Astrocyte of the cerebellum (primary cell): ENCODE results near the gene TMEM63A.
"Not testable (repeated sequence)": the region's sequence is repeated elsewhere in the genome, so short reads cannot be mapped to it uniquely, and the experiment has no call there.

Experiments
- DNase-seq: peaks from one replicate; pipeline ENCODE4 v3.0.0-alpha.2; 2011; ENCODE audit warnings: low read depth
- H3K4me3 ChIP-seq: 2 replicates; pipeline ENCODE4 v1.5.1; 2011; ENCODE audit warnings: mild to moderate bottlenecking, low read depth, low read length, moderate library complexity
- CTCF ChIP-seq: IDR thresholded peaks from 2 replicates; pipeline ENCODE4 v1.5.1; 2012; ENCODE audit warnings: low read length, low read depth, moderate library complexity, mild to moderate bottlenecking; ENCODE audit errors: missing control alignments
- in situ Hi-C: cut with HindIII; loops from 2 replicates; pipeline ENCODE4 v1.10.0; 2017; ENCODE audit warnings: low sequenced_read_pairs

The TMEM63A gene

DNA sequence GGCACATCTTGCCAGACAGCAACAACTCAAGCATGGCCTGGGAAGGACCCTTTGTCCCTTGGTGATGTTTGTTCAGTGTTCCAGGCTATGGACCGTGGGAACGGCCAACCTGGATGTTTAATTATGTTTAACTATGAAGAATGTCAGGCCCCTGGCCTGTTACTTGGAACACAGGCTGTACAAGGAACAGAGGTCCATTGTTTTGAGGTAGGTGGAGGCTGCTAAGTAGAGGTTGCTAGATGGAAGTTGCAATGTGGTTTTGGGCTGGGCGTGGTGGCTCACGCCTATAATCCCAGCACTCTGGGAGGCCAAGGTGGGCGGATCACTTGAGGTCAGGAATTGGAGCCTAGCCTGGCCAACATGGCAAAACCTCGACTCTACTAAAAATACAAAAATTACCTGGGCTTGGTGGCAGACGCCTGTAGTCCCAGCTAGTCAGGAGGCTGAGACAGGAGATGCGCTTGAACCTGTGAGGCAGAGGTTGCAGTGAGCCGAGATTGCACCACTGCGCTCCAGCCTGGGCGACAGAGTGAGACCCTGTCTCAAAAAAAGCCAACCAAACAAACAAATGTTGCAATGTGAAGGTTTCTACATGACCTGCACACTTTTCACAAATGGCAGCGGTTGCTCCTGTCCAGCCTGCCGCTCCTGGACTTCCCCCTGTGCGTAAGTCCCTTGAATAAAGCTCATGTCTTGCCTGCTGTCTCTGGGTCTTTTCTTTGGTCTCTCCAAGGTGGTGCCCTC lies 9.2 kb upstream of the TMEM63A start:
- no peak overlapping the region for H3K4me3 ChIP-seq
- TF ChIP-seq CTCF: no peak
- in situ Hi-C loops: no loop called here
- DNase-seq: no peak

DNA sequence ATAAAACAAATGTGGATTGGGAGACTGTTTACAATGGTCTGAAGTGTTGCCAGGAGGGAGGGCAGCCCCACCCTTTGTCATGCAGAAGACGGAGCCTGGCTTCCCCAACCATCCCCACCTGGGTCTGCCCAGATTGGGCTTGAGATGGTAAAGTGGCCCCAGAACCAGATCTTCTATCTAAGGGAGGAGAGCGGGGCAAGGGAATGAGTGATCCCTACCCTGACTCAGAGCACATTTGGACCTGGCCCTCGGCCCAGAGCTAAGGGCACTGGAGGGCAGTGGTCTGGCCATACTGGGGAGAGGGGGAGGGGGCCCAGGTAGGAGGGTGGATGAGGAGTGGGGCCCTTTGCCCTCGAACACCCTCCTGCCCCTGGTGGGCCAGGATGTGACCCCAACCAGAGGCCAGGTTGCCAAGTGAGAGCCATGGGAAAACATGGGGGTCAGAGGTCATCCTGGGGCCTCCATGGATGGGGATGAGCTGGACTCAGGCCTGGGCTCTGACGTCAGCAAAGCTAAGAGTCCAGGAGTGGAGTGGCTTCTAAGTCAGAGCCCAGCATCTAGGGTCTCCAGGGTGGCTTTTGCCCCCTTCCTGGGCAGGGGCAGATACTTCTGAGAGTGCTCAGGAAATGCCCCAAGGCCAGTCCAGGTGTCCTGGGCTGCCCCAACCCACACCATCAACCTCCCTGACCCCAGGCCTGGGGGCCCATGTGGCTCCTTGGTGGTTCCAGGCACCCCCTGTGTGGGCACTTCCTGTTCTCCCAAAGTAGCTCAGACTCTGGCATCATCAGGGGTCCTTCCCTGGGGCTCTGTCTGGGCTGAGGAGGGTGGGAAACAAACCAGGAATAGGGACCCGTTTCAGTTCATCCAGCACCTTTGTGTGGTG lies 8.4 kb upstream of the TMEM63A start:
- in situ Hi-C loops: no loop called here

DNA sequence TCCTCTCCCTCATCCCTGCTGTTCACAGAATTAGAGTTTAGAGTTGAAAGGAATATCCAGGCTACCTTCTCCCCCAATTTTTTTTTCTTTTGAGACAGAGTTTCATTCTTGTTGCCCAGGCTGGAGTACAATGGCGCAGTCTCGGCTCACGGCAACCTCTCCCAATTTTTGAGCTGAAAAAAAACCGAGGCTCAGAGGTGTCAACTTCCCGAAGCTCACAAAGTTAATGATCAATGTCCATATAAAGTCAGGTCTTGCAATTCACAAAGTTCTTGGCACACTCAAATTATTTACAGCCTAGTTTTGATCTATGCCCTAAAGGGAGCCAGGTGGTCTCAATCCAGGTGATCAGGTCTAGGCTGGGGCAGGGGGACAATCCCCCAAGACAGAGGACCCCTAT lies 7.6 kb upstream of the TMEM63A start:
- in situ Hi-C loops: no loop called here
- no peak overlapping the region for H3K4me3 ChIP-seq
- no peak for DNase-seq
- no peak for TF ChIP-seq CTCF

More for the DNA sequence above, 8.4 kb upstream of the TMEM63A start:
- no peak for DNase-seq
- no peak for TF ChIP-seq CTCF
- H3K4me3 ChIP-seq: no peak overlapping the region

- H3K4me3 ChIP-seq: no peak within 1 kb of the TSS
- no peak for TF ChIP-seq CTCF
- no peak for DNase-seq
- in situ Hi-C loops: no loop called here
Observed at GRCh38 chr1:225888898-225889601, 6.9 kb upstream of the TMEM63A start, which contains the start of gene LEFTY1. Gene LEFTY1, minus strand, starts transcription at chr1:225889146. Its CDS starts 80 bp downstream, at chr1:225889066.

DNA sequence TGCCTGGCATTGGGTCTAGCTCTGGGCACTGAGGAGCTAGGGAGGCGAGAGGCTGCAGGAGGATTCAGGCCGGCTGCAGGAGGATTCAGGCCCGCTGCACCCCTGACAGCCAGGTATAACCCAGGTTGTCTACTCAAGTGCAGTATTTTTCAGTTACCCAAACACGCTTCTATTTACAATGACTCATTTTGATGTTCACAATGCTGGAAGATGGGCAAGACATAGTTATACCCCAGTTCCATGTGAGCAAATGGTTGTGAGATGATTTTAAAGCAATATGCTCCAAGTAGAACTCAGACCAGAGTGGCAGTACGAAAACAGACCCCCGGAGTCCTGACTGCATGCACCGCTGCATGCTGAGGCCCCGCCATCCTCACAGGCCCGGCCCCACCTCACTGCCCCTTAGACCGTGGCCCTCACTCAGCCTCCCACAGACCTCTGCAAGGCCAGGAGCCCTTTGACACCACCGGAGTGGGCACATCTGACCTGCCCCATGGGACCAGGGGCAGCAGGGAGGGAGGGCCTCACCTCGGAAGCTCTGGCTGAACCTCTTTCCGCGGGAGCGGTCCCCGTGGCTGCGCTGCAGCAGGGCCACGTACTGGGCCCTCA lies 6.2 kb upstream of the TMEM63A start:
- no peak for DNase-seq
- no peak for TF ChIP-seq CTCF
- no peak overlapping the region for H3K4me3 ChIP-seq
- in situ Hi-C loops: no loop called here

DNA sequence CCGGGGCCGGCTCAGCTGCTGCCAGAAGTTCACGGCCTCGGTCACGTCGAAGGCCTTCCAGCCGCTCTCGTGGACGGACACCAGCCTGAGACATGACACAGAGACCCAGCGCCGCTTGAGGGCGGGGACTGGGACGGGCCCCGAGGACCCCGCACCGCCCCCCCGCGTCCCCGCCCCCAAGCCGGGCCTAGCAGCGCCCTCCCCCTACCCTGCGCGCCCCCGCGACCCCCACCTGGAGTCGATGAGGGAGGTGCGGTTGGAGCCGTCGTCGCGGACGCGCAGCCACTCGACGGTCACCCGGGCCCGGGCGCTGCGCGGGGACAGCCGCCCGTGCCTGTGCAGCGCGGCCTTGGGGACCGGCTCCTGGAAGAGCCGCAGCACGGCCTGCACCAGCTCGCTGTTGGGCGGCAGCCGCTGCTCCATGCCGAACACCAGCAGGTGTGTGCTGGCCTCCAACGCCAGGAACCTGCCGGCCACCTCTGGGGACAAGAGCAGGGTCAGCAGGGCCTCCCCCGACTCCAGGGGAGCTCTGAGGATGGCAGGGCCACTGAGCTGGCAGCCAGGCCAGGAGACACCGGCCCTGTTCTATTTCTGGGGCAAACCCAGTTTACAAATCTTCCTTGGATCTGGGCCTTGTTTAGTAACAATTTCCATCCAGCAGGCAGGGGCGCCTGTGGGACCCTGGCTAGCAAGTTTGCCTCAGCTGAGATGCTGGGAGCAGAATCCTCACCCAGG lies 5.5 kb upstream of the TMEM63A start:
- H3K4me3 ChIP-seq, in situ Hi-C loops, DNase-seq: not testable (repeated sequence)
